ENCODE data around the gene NHLRC4.

NHLRC4 gene

DNA sequence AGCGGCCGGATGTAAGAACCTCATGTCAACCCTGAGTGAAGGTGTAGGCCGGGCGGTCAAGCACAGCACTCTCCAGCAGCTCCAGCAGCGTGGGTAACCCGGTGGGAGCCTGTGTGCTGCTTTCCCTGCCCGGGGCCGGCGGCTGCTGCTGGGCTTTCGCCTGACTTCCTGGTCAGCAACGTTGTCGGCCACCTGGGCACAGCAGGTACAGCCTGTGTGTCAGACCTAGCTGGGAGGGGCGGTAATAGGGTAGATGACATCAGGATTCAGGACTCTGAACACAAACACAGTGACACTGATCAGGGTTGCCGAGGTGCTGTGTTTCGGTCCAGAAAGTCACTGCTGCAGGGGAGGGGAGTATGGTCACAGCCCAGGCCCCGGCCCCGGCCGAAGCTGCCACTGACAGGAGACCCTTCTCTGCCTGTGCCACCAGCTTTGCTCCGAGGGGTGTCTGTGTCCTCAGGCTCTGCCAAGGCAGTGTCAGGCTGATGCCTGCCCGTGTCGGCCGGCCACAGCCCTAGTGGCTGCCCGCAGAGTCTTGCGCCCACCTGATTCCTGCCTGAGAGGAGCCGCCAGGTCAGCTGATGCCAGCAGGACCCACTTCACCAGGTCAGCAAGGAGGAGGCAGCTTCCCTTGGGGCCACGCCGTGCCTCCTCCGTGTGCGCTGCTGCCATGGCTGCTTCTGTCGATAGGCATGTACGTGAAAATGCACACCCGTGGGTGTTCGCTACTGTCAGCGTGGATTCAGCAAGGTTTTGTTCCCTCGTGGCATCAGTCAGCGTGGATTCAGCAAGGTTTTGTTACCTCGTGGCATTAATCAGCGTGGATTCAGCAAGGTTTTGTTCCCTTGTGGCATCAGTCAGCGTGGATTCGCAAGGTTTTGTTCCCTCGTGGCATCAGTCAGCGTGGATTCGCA is 32.3 kb downstream of the NHLRC4 start:
- Histone ChIP-seq H3K9me3 (ENCODE audit: control insufficient read depth, insufficient read depth, low read length) (no peaks in the 10 kb centered on the region; the same call in 1 of the 2 replicates), H3K4me2 (ENCODE audit: low read length) (no peak overlapping the region), H3K4me1 (ENCODE audit: control insufficient read depth, low read length) (no peaks in the 10 kb centered on the region; the same call in 1 of the 2 replicates), H4K20me1 (ENCODE audit: control insufficient read depth, insufficient read depth, low read depth, low read length) (no peaks in the 10 kb centered on the region), H3K27ac (ENCODE audit: low read depth, low read length) (no peak overlapping the region), H3K36me3 (ENCODE audit: control insufficient read depth, low read length) (peaks cover 4% of the 10 kb centered on the region), H3K27me3 (ENCODE audit: control insufficient read depth, low read length) (no peaks in the 10 kb centered on the region), H3F3A (ENCODE audit: control insufficient read depth, insufficient read depth) (no peaks in the 10 kb centered on the region), H3K79me2 (ENCODE audit: control insufficient read depth, low read length) (peaks cover 29% of the 10 kb centered on the region), H3K4me3 (ENCODE audit: low read length) (no peak overlapping the region), H3K9me2 (replicated peaks; ENCODE audit: control insufficient read depth, low read length) (no peaks in the 10 kb centered on the region)
- TF ChIP-seq EZH2phosphoT487 (IDR thresholded peaks at IDR 0.05; ENCODE audit: borderline replicate concordance, low read length), result no peak
- TF ChIP-seq, protein P1, sequence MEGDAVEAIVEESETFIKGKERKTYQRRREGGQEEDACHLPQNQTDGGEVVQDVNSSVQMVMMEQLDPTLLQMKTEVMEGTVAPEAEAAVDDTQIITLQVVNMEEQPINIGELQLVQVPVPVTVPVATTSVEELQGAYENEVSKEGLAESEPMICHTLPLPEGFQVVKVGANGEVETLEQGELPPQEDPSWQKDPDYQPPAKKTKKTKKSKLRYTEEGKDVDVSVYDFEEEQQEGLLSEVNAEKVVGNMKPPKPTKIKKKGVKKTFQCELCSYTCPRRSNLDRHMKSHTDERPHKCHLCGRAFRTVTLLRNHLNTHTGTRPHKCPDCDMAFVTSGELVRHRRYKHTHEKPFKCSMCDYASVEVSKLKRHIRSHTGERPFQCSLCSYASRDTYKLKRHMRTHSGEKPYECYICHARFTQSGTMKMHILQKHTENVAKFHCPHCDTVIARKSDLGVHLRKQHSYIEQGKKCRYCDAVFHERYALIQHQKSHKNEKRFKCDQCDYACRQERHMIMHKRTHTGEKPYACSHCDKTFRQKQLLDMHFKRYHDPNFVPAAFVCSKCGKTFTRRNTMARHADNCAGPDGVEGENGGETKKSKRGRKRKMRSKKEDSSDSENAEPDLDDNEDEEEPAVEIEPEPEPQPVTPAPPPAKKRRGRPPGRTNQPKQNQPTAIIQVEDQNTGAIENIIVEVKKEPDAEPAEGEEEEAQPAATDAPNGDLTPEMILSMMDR (IDR thresholded peaks at IDR 0.05; ENCODE audit: low read depth, low read length, poor library complexity, severe bottlenecking), result no peak

DNA sequence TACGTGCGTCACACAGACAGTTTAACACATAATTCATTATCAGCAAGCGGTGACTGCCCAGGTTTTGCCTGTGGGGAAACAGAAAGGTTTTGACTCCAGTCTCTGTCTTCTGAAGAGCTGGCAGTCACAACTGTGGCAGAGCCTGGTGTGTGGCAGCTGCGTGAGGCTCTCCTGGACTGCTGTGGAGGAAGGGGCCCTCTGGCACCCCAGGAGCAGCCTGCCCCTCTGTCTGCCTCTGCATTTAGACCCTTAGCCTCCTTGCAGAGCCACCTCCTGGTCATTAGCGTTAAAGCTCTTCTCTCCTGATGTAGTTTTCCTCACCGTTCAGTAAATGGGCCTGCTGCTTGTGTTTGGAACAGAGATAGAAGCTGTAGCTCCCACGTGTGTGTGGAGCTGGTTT is 34.0 kb downstream of the NHLRC4 start:
- Histone ChIP-seq H3K4me3 (ENCODE audit: low read length) (no peak overlapping the region), H3K27ac (ENCODE audit: low read depth, low read length) (no peak overlapping the region), H3K4me1 (ENCODE audit: control insufficient read depth, low read length) (no peaks in the 10 kb centered on the region), H3K4me2 (ENCODE audit: low read length) (no peak overlapping the region), H4K20me1 (ENCODE audit: control insufficient read depth, insufficient read depth, low read depth, low read length) (no peaks in the 10 kb centered on the region), H3K27me3 (ENCODE audit: control insufficient read depth, low read length) (no peaks in the 10 kb centered on the region), H3K9me3 (ENCODE audit: control insufficient read depth, insufficient read depth, low read length) (peaks cover 3% of the 10 kb centered on the region; the same call in 1 of the 2 replicates), H3K79me2 (ENCODE audit: control insufficient read depth, low read length) (peaks cover 25% of the 10 kb centered on the region), H3K9me2 (replicated peaks; ENCODE audit: control insufficient read depth, low read length) (no peaks in the 10 kb centered on the region), H3F3A (ENCODE audit: control insufficient read depth, insufficient read depth) (no peaks in the 10 kb centered on the region), H3K36me3 (ENCODE audit: control insufficient read depth, low read length) (peaks cover 4% of the 10 kb centered on the region)
- no peak for TF ChIP-seq EZH2phosphoT487 (IDR thresholded peaks at IDR 0.05; ENCODE audit: borderline replicate concordance, low read length)
- TF ChIP-seq, protein P1 (IDR thresholded peaks at IDR 0.05; ENCODE audit: low read depth, low read length, poor library complexity, severe bottlenecking), result no peak

DNA sequence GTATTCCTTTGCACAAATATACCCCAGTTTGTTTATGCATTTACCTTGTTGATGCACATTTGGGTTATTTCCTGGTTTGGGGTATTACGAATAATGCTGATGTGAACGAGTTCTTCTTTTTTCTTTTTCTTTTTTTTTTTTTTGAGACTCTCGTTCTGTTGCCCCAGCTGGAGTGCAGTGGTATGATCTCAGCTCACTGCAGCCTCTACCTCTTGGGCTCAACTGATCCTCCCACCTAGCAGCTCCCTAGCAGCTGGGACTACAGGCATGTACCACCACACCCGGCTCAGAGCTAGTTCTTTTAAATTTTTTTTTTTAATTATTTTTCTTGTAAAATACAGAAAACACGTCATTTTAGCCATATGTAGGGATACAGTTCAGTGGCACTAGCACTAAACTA is 37.1 kb downstream of the NHLRC4 start:
- no peaks in the 10 kb centered on the region for H3K4me1 ChIP-seq (ENCODE audit: control insufficient read depth, low read length)
- H3K4me2 ChIP-seq (ENCODE audit: low read length), result no peak overlapping the region
- peaks cover 4% of the 10 kb centered on the region for H3K36me3 ChIP-seq (ENCODE audit: control insufficient read depth, low read length)
- H3K27me3 ChIP-seq (ENCODE audit: control insufficient read depth, low read length), result no peaks in the 10 kb centered on the region
- no peak for TF ChIP-seq EZH2phosphoT487 (IDR thresholded peaks at IDR 0.05; ENCODE audit: borderline replicate concordance, low read length)
- TF ChIP-seq, protein P1 (IDR thresholded peaks at IDR 0.05; ENCODE audit: low read depth, low read length, poor library complexity, severe bottlenecking), result no peak
- H3K9me3 ChIP-seq (ENCODE audit: control insufficient read depth, insufficient read depth, low read length), result peaks cover 10% of the 10 kb centered on the region; the same call in 1 of the 2 replicates
- peaks cover 17% of the 10 kb centered on the region for H3K79me2 ChIP-seq (ENCODE audit: control insufficient read depth, low read length)
- no peaks in the 10 kb centered on the region for H3F3A ChIP-seq (ENCODE audit: control insufficient read depth, insufficient read depth)
- no peaks in the 10 kb centered on the region for H4K20me1 ChIP-seq (ENCODE audit: control insufficient read depth, insufficient read depth, low read depth, low read length)
- no peak overlapping the region for H3K27ac ChIP-seq (ENCODE audit: low read depth, low read length)
- no peak overlapping the region for H3K4me3 ChIP-seq (ENCODE audit: low read length)
- H3K9me2 ChIP-seq (replicated peaks; ENCODE audit: control insufficient read depth, low read length), result no peaks in the 10 kb centered on the region
